ENCODE data around the gene CCDC50. TPM values are rescaled to one million over a fixed set of nuclear protein-coding genes. Genes with fewer than 3 reads are reported as not detected.

Gene CCDC50
- total RNA-seq, 1 donor from 2014 or later = 58.7 TPM

DNA sequence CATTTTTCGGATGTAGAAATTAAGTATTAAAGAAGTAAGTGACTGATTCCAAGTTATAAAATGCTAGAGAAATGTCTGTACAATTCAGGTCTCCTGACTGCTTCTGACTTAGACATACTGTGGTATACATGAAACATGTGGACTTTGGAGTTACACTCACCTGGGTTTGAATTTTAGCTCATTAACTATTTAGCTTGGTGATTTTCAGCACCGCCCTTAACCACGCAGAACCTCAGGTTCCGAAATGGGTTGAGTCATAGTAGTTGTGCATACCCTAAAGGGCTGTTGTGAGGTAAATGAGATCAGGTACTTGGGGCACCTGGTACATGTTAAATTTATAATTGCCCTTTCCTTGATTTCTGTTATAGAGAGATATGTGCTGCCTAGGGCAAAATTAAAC lies 34.0 kb downstream of the CCDC50 start:
- Histone ChIP-seq H3K4me3 (no peak overlapping the region), H3K9me3 (no peaks in the 10 kb centered on the region), H3K27ac (no peak overlapping the region), H3K36me3 (peaks cover 0 to 50% of the 10 kb centered on the region in 2 donors), H3K27me3 (no peaks in the 10 kb centered on the region), H3K4me1 (no peaks in the 10 kb centered on the region)
- no peak for TF ChIP-seq CTCF (IDR thresholded peaks at IDR 0.05)
- no peak for TF ChIP-seq POLR2A (IDR thresholded peaks at IDR 0.05)
- TF ChIP-seq POLR2AphosphoS5 (IDR thresholded peaks at IDR 0.05; ENCODE audit: insufficient read depth in 1 of 2, low read depth in 1 of 2) = no peak
- DNase-seq (ENCODE audit: extremely low spot score in 2 of 2) = no peak
- intact Hi-C loops (cut with DNase I) = no loop called here

DNA sequence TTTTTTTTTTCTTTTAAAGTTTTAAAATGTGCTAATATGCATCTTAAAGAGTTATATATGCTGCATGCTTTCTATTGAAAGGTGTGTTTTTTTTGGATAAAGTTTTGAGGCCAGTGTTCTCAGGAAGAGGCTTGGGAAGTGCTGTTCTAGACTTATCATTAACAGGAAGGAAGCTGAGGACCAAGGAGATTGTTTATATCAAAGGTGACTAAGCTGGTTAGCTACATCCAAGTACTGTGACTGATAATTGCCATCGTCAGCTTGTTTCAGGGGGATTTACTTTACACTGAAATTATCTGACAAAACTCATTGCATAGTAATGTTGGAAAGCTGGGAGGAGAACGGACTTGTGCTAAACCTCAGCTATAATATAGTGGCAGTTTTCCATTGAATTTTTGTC lies 37.5 kb downstream of the CCDC50 start:
- intact Hi-C loops (cut with DNase I) = no loop called here

DNA sequence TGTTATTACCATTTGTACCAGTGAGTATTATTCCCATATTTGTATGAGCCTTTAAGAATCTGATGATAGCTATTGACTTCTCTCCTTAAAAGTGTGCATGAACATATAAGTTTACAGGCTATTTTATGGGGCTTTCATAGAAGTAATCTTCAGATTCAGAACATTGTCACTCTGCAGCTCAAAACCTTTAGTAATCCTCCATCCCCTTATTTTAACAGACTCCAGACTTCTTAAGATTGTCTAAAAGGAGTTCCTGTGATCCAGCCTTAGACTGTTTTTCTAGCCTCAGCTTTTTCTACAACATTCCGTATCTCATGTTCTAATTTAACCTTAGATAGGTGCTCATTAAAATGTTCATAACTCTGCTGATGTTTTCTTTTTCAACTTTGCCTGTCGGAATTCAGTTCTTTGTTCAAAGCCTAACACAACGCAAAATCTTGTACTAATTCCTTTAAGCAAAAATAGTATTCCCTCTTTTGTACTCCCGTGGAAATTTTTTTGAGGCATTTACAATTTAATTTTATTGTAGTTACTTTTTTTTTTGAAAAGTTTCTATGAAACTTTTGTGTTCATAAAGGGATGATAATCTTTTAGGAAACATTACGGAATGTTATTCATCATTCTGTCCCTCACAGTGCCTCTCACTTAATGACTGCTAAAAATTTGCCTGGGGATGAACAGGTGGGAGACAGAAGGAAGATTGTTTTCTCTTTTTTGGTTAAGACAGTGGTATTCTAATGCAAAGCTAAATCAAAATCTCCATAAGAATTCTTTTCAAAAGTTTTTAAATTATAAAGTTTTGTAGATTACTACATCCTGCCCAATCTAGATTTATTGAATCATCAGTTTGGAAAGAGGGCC lies 39.8 kb downstream of the CCDC50 start:
- Histone ChIP-seq H3K27me3 (no peaks in the 10 kb centered on the region), H3K4me1 (no peaks in the 10 kb centered on the region), H3K27ac (no peak overlapping the region), H3K36me3 (peaks cover 0 to 19% of the 10 kb centered on the region in 2 donors), H3K4me3 (no peak overlapping the region), H3K9me3 (no peaks in the 10 kb centered on the region)
- DNase-seq (ENCODE audit: extremely low spot score in 2 of 2) = no peak
- intact Hi-C loops (cut with DNase I) = no loop called here
- TF ChIP-seq POLR2AphosphoS5 (IDR thresholded peaks at IDR 0.05; ENCODE audit: insufficient read depth in 1 of 2, low read depth in 1 of 2) (no peak), CTCF (IDR thresholded peaks at IDR 0.05) (no peak)

More for the DNA sequence above, 37.5 kb downstream of the CCDC50 start:
- Histone ChIP-seq H3K9me3 (no peaks in the 10 kb centered on the region), H3K27me3 (no peaks in the 10 kb centered on the region), H3K27ac (no peak overlapping the region), H3K4me1 (no peaks in the 10 kb centered on the region), H3K36me3 (peaks cover 0 to 41% of the 10 kb centered on the region in 2 donors), H3K4me3 (no peak overlapping the region)
- peak in 1 of 2 donors; percentile 51 for TF ChIP-seq POLR2AphosphoS5 (IDR thresholded peaks at IDR 0.05; ENCODE audit: insufficient read depth in 1 of 2, low read depth in 1 of 2)
- no peak for TF ChIP-seq POLR2A (IDR thresholded peaks at IDR 0.05)
- TF ChIP-seq CTCF (IDR thresholded peaks at IDR 0.05) = no peak
- DNase-seq (ENCODE audit: extremely low spot score in 2 of 2) = no peak

DNA sequence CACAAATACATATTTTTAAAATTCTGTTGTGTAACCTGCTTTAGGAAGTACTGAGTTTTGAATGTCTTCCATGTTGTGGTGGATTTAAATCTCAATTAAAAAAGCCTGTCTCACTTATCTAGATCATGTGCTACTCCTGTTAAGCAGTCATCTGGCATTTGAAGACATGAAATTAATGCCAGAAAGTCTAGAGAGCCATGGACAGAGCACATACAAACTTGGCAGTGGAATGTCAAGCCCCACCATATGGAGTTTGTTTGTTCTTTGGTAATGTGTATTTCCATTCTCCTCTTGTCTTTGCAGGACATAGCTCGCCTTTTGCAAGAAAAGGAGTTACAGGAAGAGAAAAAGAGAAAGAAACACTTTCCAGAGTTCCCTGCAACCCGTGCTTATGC lies 40.4 kb downstream of the CCDC50 start:
- Histone ChIP-seq H3K36me3 (peaks cover 0 to 13% of the 10 kb centered on the region in 2 donors), H3K27ac (no peak overlapping the region), H3K4me3 (no peak overlapping the region), H3K9me3 (no peaks in the 10 kb centered on the region), H3K4me1 (no peaks in the 10 kb centered on the region), H3K27me3 (no peaks in the 10 kb centered on the region)
- intact Hi-C loops (cut with DNase I) = no loop called here
- TF ChIP-seq CTCF (IDR thresholded peaks at IDR 0.05) (no peak), POLR2AphosphoS5 (IDR thresholded peaks at IDR 0.05; ENCODE audit: insufficient read depth in 1 of 2, low read depth in 1 of 2) (no peak), POLR2A (IDR thresholded peaks at IDR 0.05) (no peak)
- DNase-seq (ENCODE audit: extremely low spot score in 2 of 2) = no peak

GRCh38 chr3:191372122-191372521 lies 42.9 kb downstream of the CCDC50 start:
- no peaks in the 10 kb centered on the region for H3K9me3 ChIP-seq
- no peak overlapping the region for H3K27ac ChIP-seq
- no peak for DNase-seq (ENCODE audit: extremely low spot score in 2 of 2)
- H3K36me3 ChIP-seq = peaks cover 0 to 12% of the 10 kb centered on the region in 2 donors
- H3K4me1 ChIP-seq = peaks cover 9% of the 10 kb centered on the region
- no peaks in the 10 kb centered on the region for H3K27me3 ChIP-seq
- intact Hi-C loops (cut with DNase I) = no loop called here
- TF ChIP-seq POLR2AphosphoS5 (IDR thresholded peaks at IDR 0.05; ENCODE audit: insufficient read depth in 1 of 2, low read depth in 1 of 2) (no peak), CTCF (IDR thresholded peaks at IDR 0.05) (no peak), POLR2A (IDR thresholded peaks at IDR 0.05) (no peak)
- H3K4me3 ChIP-seq = no peak overlapping the region
